ENCODE results near the gene ASTN2. TPM values are rescaled to one million over a fixed set of nuclear protein-coding genes. Genes with fewer than 3 reads are reported as not detected.

ASTN2 gene
- total RNA-seq, 2 donors from 2014 or later: 113 to 153 TPM

- intact Hi-C loops (cut with DNase I): no loop called here
- Histone ChIP-seq H3K9me3 (no peaks in the 10 kb centered on the region), H3K27me3 (replicated peaks; ENCODE audit: insufficient read depth) (no peaks in the 10 kb centered on the region), H3K4me1 (replicated peaks) (no peaks in the 10 kb centered on the region), H3K4me3 (no peak overlapping the region), H3K27ac (no peak overlapping the region), H3K36me3 (no peaks in the 10 kb centered on the region)
- 93% methylated on average over 7 of the region's 7 CpGs for WGBS
- no peak for DNase-seq (ENCODE audit: low spot score)
- no peak for TF ChIP-seq CTCF (IDR thresholded peaks at IDR 0.05)
- TF ChIP-seq POLR2AphosphoS5 (IDR thresholded peaks at IDR 0.05): no peak
- TF ChIP-seq POLR2A (IDR thresholded peaks at IDR 0.05): no peak
Measured at GRCh38 chr9:116471944-116472506, 942.8 kb downstream of the ASTN2 start.

GRCh38 chr9:116471093-116471906 is 943.6 kb downstream of the ASTN2 start:
- TF ChIP-seq POLR2A (IDR thresholded peaks at IDR 0.05) (no peak), POLR2AphosphoS5 (IDR thresholded peaks at IDR 0.05) (no peak), CTCF (IDR thresholded peaks at IDR 0.05) (no peak)
- H3K4me1 ChIP-seq (replicated peaks): no peaks in the 10 kb centered on the region
- no peaks in the 10 kb centered on the region for H3K9me3 ChIP-seq
- H3K27me3 ChIP-seq (replicated peaks; ENCODE audit: insufficient read depth): no peaks in the 10 kb centered on the region
- H3K27ac ChIP-seq: no peak overlapping the region
- intact Hi-C loops (cut with DNase I): no loop called here
- no peaks in the 10 kb centered on the region for H3K36me3 ChIP-seq
- DNase-seq (ENCODE audit: low spot score): no peak
- 24% methylated on average over 7 of the region's 7 CpGs for WGBS
- no peak overlapping the region for H3K4me3 ChIP-seq

GRCh38 chr9:116468793-116469527 is 945.9 kb downstream of the ASTN2 start:
- no peak for TF ChIP-seq POLR2A (IDR thresholded peaks at IDR 0.05)
- TF ChIP-seq POLR2AphosphoS5 (IDR thresholded peaks at IDR 0.05): no peak
- TF ChIP-seq CTCF (IDR thresholded peaks at IDR 0.05): no peak
- Histone ChIP-seq H3K9me3 (no peaks in the 10 kb centered on the region), H3K27ac (no peak overlapping the region), H3K4me3 (no peak overlapping the region), H3K4me1 (replicated peaks) (no peaks in the 10 kb centered on the region), H3K36me3 (no peaks in the 10 kb centered on the region), H3K27me3 (replicated peaks; ENCODE audit: insufficient read depth) (no peaks in the 10 kb centered on the region)
- WGBS: 78% methylated on average over 8 of the region's 8 CpGs
- no peak for DNase-seq (ENCODE audit: low spot score)
- intact Hi-C loops (cut with DNase I): no loop called here

- TF ChIP-seq CTCF (IDR thresholded peaks at IDR 0.05) (no peak), POLR2AphosphoS5 (IDR thresholded peaks at IDR 0.05) (no peak), POLR2A (IDR thresholded peaks at IDR 0.05) (no peak)
- Histone ChIP-seq H3K27me3 (replicated peaks; ENCODE audit: insufficient read depth) (no peaks in the 10 kb centered on the region), H3K4me1 (replicated peaks) (no peaks in the 10 kb centered on the region), H3K9me3 (no peaks in the 10 kb centered on the region), H3K36me3 (no peaks in the 10 kb centered on the region), H3K27ac (no peak overlapping the region), H3K4me3 (no peak overlapping the region)
- 81% methylated on average over 1 of the region's 1 CpG for WGBS
- no peak for DNase-seq (ENCODE audit: low spot score)
- intact Hi-C loops (cut with DNase I): no loop called here
Measured at GRCh38 chr9:116468369-116468768, 946.5 kb downstream of the ASTN2 start.

Data from prostate gland (tissue), 2 donors.